HUDEP-2 (cell line): ENCODE data around the gene LYPD6.
"Not testable (repeated sequence)": the region's sequence is repeated elsewhere in the genome, so short reads cannot be mapped to it uniquely, and the experiment has no call there.

Source experiments
- DNase-seq, 76 experiments: peaks; one replicate each; lab custom pipeline; 2025; ENCODE audit not compliant: unreplicated experiment in 76 of 76; lab: John Stamatoyannopoulos, UW

Gene LYPD6

GRCh38 chr2:149490296-149490695 lies 159.9 kb downstream of the LYPD6 start:
- no peak for DNase-seq

GRCh38 chr2:149492923-149493322 lies 162.5 kb downstream of the LYPD6 start:
- no peak for DNase-seq

GRCh38 chr2:149499204-149499603 lies 168.8 kb downstream of the LYPD6 start:
- DNase-seq = not testable (repeated sequence)

GRCh38 chr2:149506808-149507207 lies 176.4 kb downstream of the LYPD6 start:
- not testable (repeated sequence) for DNase-seq

GRCh38 chr2:149507974-149508373 lies 177.6 kb downstream of the LYPD6 start:
- DNase-seq = no peak

GRCh38 chr2:149513461-149513860 lies 183.1 kb downstream of the LYPD6 start:
- DNase-seq = no peak
